ENCODE measurements around the gene SLC17A4. TPM values are rescaled to one million over a fixed set of nuclear protein-coding genes. Genes with fewer than 3 reads are reported as not detected.

The SLC17A4 gene, protein sequence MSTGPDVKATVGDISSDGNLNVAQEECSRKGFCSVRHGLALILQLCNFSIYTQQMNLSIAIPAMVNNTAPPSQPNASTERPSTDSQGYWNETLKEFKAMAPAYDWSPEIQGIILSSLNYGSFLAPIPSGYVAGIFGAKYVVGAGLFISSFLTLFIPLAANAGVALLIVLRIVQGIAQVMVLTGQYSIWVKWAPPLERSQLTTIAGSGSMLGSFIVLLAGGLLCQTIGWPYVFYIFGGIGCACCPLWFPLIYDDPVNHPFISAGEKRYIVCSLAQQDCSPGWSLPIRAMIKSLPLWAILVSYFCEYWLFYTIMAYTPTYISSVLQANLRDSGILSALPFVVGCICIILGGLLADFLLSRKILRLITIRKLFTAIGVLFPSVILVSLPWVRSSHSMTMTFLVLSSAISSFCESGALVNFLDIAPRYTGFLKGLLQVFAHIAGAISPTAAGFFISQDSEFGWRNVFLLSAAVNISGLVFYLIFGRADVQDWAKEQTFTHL
- not detected for total RNA-seq
- not detected for polyA plus RNA-seq
- long read RNA-seq, donor 1: 0 reads
- long read RNA-seq, donor 2: 0 reads
- long read RNA-seq, donor 3: 0 reads

DNA sequence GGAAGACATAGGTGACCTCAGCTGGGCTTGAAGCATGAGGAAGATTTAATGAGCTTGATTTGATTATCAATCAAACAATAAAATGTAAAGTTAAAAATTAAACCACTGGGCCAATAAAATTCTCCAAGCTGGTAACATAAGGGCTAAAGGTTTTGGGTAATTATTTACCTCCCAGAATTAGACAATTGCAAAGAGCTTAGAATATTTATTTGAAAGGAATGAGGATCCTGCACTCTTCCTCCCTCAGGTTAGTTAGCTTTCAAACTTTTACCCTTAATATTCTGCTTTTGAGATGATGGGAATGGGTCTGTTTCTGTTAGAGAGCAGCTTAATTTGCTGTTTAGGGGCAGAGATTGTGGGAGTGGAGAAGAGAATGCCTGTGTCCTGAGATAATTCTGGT is at the start of gene SLC17A4:
SLC17A4 (plus strand) TSS at position 208 of the 400 bp plus-strand sequence. CDS start 7,221 bp downstream, outside the sequence.
- ATAC-seq: no peak
- Histone ChIP-seq H3K27ac (no peak within 1 kb of the TSS), H3K36me3 (no peaks in the 10 kb centered on the region), H3K4me3 (no peak within 1 kb of the TSS), H3K9me3 (no peaks in the 10 kb centered on the region), H3K4me1 (no peaks in the 10 kb centered on the region), H3K27me3 (peaks cover 0 to 4% (median 0%) of the 10 kb centered on the region in 7 donors)
- DNase-seq: no peak
- no peak for TF ChIP-seq CTCF (IDR thresholded peaks at IDR 0.05)
- intact Hi-C loops (cut with DNase I): no loop called here

DNA sequence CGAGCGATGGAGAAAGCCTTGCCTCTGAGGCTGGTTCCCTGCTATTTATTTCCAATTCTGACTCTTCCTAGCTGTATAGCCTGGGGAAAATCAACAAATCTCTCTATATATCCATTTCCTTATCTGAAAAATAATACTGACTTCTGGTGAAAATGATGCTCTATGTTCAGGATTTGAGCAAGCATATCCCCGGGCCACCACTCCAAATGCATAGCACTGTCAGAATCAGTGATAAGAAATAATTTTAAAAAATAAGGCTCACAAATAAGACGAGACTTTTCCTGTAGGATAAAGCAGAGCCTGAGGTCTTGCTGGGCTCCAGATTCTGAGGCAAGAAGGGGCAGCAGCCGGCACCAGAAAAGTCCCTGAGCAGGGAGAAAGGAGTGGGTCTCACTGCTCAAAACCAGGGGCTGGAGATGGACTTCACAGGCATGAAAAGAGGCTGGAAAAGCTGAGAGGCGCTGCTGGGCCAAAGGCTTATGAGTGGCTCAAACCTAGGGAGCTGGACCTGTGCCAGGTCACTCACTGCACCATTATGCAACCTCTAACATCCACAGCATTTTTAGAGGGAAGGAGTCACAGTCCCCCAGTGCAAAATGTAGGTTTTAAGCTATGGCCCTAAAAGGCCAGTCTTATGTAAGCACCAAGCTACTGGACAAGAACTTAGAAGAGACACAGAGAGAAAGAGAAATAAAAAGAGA is 48.1 kb upstream of the SLC17A4 start:
- Histone ChIP-seq H3K9me3 (no peaks in the 10 kb centered on the region), H3K4me1 (no peaks in the 10 kb centered on the region), H3K27ac (no peak overlapping the region), H3K4me3 (no peak overlapping the region), H3K36me3 (no peaks in the 10 kb centered on the region), H3K27me3 (peaks cover 0 to 17% (median 0%) of the 10 kb centered on the region in 7 donors)
- WGBS, 2 donors: 68 to 74% methylated on average over 6 of the region's 6 CpGs
- DNase-seq: peak in 1 of 2 donors; percentile 24
- intact Hi-C loops (cut with DNase I): no loop called here
- no peak for TF ChIP-seq CTCF (IDR thresholded peaks at IDR 0.05)
- ATAC-seq: no peak

DNA sequence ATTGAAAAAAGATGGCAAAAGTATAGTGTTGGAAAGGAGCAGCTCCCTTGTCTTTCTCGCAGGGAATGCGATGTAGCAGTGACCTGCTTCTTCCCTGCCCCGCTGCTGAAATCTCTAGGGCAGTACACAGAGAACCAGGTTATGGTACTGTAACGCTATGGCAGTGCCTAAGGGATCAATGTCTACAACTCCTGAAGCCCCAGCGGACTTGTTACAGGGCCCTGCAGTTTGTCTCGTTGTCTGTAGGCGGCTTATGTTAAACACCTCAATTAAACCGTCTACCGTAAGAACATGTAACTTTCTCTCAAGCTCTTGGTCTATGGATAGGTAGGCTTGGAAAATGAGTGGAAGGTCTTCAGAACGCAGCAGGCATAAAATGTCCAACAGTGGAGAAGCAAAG is 44.8 kb upstream of the SLC17A4 start:
- ATAC-seq (no peak), DNase-seq (no peak)
- whole genome bisulfite sequencing, 2 donors: 91% methylated on average over 10 of the region's 10 CpGs
- Histone ChIP-seq H3K27ac (no peak overlapping the region), H3K9me3 (no peaks in the 10 kb centered on the region), H3K27me3 (no peaks in the 10 kb centered on the region), H3K4me1 (no peaks in the 10 kb centered on the region), H3K36me3 (no peaks in the 10 kb centered on the region), H3K4me3 (no peak overlapping the region)
- no peak for TF ChIP-seq CTCF (IDR thresholded peaks at IDR 0.05)
- intact Hi-C loops (cut with DNase I): loop anchor here in 3 of 10 donors (10.0 kb wide), 2 partner anchors 235 to 485 kb away; no protein-coding TSS in a partner anchor

- ATAC-seq (no peak), DNase-seq (no peak)
- H3K4me1 ChIP-seq: no peaks in the 10 kb centered on the region
- no peak for TF ChIP-seq CTCF (IDR thresholded peaks at IDR 0.05)
- no peaks in the 10 kb centered on the region for H3K27me3 ChIP-seq
- no peak overlapping the region for H3K27ac ChIP-seq
- no peaks in the 10 kb centered on the region for H3K9me3 ChIP-seq
- no peak overlapping the region for H3K4me3 ChIP-seq
- intact Hi-C loops (cut with DNase I): loop anchor here in 3 of 10 donors (10.0 kb wide), 2 partner anchors 235 to 485 kb away; no protein-coding TSS in a partner anchor
- no peaks in the 10 kb centered on the region for H3K36me3 ChIP-seq
- WGBS, 2 donors: 80 to 81% methylated on average over 14 of the region's 14 CpGs
Measured at GRCh38 chr6:25710287-25710686, 44.3 kb upstream of the SLC17A4 start.

Data from heart right ventricle (tissue), 16 donors.